Raji (cell line): ENCODE results near the gene PPM1B.

Source experiments
- POLR2A ChIP-seq: IDR thresholded peaks from 2 replicates; pipeline ENCODE4 v1.6.1; 2011; ENCODE audit warnings: low read depth, low read length, control low read depth; ENCODE audit not compliant: insufficient read depth

PPM1B gene

GRCh38 chr2:44168681-44169154, at the start of gene PPM1B:
TSS of gene PPM1B (plus strand) at chr2:44168875. CDS start at chr2:44201200, 32,325 bp downstream.
- peak; percentile 87 for TF ChIP-seq POLR2A

DNA sequence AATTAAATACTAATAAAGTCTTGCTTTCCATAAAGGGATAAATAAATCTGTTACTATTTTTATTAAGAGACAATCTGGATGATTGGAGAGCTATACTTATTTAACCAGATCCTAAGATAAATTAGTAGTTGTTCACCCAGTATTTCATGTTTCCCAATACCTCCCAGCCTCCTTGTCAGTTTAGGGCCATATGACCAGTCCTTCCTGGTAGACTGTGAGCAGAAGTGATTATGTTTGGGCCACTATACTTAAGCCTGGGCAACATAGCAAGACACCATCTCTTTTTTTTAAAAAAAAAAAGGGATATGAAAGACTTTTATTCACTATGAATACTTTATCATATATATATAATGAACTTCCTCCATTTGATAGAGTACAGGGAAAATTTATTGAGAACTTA, 48.8 kb upstream of the PPM1B start:
- TF ChIP-seq POLR2A: no peak

GRCh38 chr2:44120428-44120827, 48.2 kb upstream of the PPM1B start:
- TF ChIP-seq POLR2A: no peak

DNA sequence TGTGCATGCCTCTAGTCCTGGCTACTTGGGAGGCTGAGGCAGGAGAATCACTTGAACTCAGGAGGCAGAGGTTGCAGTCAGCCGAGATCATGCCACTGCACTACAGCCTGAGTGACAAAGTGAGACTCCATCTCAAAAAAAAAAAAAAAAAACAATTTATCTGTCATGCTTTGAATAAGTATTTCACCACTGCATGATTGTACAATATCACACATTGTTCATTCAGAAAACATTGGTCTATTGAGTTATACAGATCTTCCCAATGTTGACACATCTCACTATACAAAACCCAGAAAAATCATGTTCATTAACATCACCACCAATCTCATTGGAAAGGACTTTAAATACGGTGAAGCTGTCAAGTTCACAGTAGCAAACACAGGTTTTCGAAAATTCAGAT, 46.8 kb upstream of the PPM1B start:
- TF ChIP-seq POLR2A: no peak

DNA sequence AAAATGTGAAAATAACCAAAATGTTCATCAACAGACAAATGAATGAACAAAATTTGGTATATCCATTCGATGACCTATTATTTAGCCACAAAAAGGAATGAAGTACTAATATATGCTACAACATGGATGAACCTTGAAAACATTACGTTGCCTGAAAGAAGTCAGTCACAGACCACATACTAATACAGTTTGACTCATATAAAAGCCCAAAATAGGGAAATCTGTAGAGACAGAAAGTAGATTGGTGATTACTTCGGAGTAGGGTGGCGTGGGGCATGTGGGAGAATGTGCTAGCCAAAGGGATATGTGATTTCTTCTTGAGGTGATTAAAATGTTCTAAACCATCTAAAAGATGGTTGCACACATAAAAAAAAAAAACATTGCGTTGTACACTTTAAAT, 44.2 kb upstream of the PPM1B start:
- TF ChIP-seq POLR2A: no peak

DNA sequence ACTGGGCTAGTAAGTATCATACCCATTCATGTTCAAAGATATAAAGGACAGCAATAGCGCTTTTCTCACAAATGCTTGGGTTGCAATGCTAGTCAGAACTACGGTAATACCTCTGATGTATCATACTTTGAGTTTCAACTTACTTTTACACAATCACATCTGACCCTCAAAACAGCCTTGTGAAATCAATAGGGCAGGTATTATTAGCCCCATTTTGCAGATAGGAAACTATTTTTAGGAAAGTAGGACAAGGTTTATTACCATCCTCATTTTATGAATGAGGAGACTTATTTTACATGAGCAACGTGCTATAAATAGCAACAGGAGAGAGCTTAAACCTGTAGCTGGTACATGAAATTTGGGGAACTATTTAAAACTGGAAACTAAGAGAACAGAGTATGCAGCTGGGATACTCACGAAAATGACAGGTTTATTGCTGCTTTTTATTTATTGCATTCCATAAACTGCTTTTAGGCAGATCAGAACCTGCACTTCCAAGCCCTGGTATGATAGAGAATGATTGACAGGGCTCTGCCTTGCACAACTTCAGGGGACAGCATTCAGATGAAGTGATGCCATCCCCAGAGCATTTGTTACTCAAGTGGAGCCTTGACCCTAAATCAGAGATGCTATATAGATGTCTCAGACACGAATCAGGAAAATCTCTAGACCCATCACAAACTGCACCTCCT, 42.4 kb upstream of the PPM1B start:
- TF ChIP-seq POLR2A: no peak

DNA sequence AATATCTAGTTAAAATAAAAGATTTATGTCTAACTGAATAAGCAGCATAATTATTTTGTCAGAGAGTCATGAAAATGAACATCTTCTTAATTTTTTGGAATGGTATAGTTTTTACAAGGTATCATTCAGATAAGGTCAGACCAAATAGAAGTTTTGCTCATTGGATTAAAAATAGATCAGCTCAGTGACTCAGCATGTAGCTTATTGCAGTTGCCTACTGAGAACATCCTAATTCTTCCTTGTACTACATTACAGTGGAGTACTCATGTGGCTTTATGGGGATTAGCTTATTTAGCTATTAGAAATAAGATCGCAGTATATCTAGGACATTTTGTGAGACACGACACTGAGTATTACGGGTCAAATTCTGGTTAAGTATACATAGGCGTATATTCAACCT, 38.2 kb upstream of the PPM1B start:
- TF ChIP-seq POLR2A: no peak

DNA sequence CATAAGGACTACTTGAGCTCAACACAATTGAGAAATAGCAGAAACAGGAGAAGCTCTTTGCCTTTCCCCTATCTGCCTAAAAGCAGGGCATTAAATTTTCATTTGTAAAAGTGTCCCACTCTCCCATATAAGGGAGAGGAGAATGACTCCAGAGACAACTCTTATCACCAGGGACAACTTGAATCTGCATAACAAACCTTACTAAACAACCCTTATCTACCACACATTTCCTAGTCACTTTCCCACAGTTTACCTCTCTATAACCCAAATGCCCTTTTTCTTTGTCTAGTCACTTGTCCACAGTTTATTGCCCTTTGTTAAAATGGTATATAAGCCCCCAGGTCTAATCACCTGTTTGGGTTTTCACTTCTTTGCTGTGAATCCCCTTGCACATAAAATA, 37.5 kb upstream of the PPM1B start:
- TF ChIP-seq POLR2A: no peak

DNA sequence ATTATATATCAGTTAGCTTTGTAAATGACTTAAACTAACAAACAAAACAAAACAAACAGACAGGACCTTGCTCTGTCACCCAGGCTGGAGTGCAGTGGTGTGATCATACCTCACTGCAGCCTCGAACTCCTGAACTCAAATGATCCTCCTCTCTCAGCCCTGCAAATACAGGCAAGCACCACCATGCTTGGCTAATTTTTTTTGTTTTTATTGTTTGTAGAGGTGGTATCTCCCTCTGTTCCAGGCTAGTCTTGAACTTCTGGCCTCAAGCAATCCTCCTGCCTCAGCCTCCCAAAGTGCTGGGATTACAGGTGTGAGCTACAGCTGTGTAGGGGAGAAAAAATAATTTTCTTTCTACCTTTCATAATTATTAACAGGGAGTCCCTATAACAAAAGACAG, 33.8 kb upstream of the PPM1B start:
- TF ChIP-seq POLR2A: no peak

DNA sequence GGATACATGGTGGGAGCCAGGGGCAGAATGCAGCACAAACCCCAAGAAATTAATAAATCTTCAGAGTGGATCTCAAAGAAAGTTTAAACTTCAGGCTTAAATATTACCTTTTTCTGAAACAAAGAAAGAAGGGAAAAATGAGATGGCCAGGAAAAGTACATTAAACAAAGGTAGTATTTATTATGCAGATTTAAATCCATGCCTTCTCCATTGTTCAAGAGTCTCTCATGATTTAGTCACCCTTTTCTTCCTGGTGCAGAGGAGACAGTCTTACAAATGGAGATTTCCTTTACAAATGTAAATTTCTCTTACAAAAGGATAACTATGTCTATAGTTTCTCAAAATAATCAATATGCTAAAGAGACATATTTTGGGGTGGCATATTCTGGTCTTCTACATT, 33.4 kb upstream of the PPM1B start:
- TF ChIP-seq POLR2A: no peak

DNA sequence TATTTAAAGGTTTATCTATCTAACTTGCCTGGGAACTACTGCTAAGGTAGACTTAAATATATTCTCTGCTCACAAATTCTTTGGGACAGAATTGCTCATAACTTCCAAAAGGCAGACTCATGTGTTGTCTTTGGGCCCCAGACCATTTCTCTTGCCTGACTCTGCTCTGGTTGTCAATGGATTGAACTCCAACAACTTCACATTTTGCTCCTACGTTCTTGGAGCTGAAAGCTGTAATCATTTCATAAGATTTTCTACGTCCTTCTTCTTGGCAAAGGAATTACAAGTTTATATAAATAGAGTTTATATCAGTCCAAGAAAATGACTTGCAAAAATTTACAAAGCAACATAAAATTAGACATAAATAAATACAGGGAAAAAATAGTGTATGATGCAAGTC, 32.9 kb upstream of the PPM1B start:
- no peak for TF ChIP-seq POLR2A

DNA sequence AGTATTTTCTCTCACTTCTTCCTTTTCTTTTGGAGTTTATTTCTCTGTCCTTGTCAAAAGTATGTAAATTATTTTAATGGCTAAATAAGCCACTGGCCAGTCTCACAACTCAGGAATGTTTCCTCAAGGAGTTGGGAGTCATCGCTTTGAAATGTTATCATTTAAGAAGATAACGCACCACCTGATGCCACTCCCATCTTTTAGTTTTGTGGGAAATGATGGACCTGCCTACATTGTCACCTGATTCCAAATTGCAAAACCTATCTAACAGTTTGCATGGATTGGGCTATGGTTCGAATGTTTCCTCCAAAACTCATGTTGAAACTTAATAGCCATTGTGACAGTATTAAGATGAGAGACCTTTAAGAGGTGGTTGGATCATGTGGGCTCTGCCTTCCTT, 32.4 kb upstream of the PPM1B start:
- TF ChIP-seq POLR2A: no peak

GRCh38 chr2:44137048-44137447, 31.6 kb upstream of the PPM1B start:
- TF ChIP-seq POLR2A: no peak

GRCh38 chr2:44137872-44138551, 30.7 kb upstream of the PPM1B start:
- no peak for TF ChIP-seq POLR2A

- TF ChIP-seq POLR2A: no peak
Measured at GRCh38 chr2:44139741-44140140, 28.9 kb upstream of the PPM1B start.

- no peak for TF ChIP-seq POLR2A
Measured at GRCh38 chr2:44142306-44142705, 26.4 kb upstream of the PPM1B start.

- no peak for TF ChIP-seq POLR2A
Measured at GRCh38 chr2:44143701-44144100, 25.0 kb upstream of the PPM1B start.

DNA sequence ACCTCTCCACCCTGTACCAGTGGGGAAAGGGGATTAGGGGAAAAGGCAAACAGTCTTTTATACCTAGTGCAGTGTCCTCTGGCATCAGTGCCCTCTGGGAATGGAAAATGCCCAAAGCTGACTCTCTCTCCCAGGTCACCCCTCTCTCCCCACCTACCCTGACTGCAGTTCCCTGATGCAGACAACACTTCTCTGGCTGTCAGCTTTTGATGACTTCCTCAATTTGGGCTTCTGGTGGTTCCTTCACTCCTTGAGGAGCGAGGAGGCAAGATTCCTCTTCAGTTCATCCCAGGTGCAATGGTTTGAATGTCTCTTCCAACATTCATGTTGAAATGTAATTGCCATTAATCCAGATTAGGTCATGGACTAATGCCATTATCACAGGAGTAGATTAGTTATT, 19.7 kb upstream of the PPM1B start:
- no peak for TF ChIP-seq POLR2A

DNA sequence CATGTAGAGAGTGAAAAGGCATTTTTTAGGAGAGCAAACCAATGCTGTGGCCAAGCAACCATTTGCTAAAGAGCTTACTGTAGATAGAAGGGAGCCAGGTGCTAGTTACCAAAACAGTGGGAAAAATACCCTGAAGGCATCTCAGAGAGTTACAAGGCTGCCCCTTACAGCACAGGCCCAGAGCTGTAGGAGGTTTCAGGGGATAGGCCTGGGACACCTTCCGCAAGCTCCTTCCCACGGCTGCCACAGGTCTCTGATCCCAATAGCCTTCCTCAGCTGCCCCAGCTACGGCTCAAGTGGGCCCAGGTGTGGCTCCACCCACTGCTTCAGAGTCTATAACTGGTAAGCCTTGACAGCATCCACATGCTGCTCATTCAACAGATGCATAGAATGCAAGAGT, 18.2 kb upstream of the PPM1B start:
- TF ChIP-seq POLR2A: no peak
